Transverse colon (tissue), 4 donors: ENCODE results near the gene DIPK1A. TPM values are rescaled to one million over a fixed set of nuclear protein-coding genes. Genes with fewer than 3 reads are reported as not detected.

ENCODE experiments used
- DNase-seq: peaks from one replicate; pipeline ENCODE4 v3.0.0-alpha.2; 2019
- H3K27ac ChIP-seq, 4 donors: fragments of 200-600 bp; sonication (generic); 2 replicates each; pipeline ENCODE4 v1.5.1; 2016 to 2018; ENCODE audit warnings: inconsistent platforms in 4 of 4
- H3K27me3 ChIP-seq: fragments of 200-600 bp; sonication (generic); 2 replicates; pipeline ENCODE4 v1.5.1; 2017; ENCODE audit warnings: inconsistent platforms
- H3K36me3 ChIP-seq, 4 donors: fragments of 200-600 bp; sonication (generic); 2 replicates each; pipeline ENCODE4 v1.5.1; 2017 to 2019; ENCODE audit warnings: inconsistent platforms in 4 of 4
- H3K4me1 ChIP-seq, 4 donors: fragments of 200-600 bp; sonication (generic); 2 replicates each; pipeline ENCODE4 v1.5.1; 2017 to 2020; ENCODE audit warnings: inconsistent platforms in 4 of 4
- H3K4me3 ChIP-seq, 4 donors: fragments of 200-600 bp; sonication (generic); 1 replicate in 1 of 4; 2 replicates in 3 of 4; pipeline versions ENCODE4 v1.5.1 to v1.6.1; 2017 to 2019; ENCODE audit warnings: inconsistent platforms in 4 of 4
- H3K9me3 ChIP-seq, 2 donors: fragments of 200-600 bp; sonication (generic); 2 replicates each; pipeline ENCODE4 v1.5.1; 2017 to 2019; ENCODE audit warnings: inconsistent platforms in 2 of 2
- EP300 ChIP-seq: sonication (generic); formaldehyde crosslinking; IDR thresholded peaks from one replicate; pipeline ENCODE4 v1.6.1; 2017; ENCODE audit warnings: antibody characterized with exemption, low read depth
- POLR2A ChIP-seq: fragments of 450-650 bp; IDR thresholded peaks from one replicate; pipeline ENCODE4 v1.6.1; 2016; ENCODE audit warnings: antibody characterized with exemption, mild to moderate bottlenecking, moderate library complexity
- POLR2AphosphoS5 ChIP-seq, 3 donors: sonication (generic); formaldehyde crosslinking; IDR thresholded peaks; one replicate each; pipeline ENCODE4 v1.6.1; 2016; ENCODE audit warnings: antibody characterized with exemption in 3 of 3
- WGBS, 2 donors: methylation state at CpG; one replicate each; pipeline ENCODE4 v1.1.5; 2018; ENCODE audit warnings: low coverage in 1 of 2; 5-methylcytosine and 5-hydroxymethylcytosine counted together
- in situ Hi-C, 4 donors: fragments of 200-750 bp; cut with MboI; loops; one replicate each; pipeline versions ENCODE4 v1.15.0 to v1.15.1; 2017; ENCODE audit warnings: low sequenced_read_pairs in 3 of 4, low pct_ligation_motif_present in 1 of 4, low pct_unique_long_range_greater_than_20kb in 1 of 4
- intact Hi-C: fragments of 100-400 bp; cut with DNase I; formaldehyde crosslinking; loops from one replicate; pipeline ENCODE4 v1.15.1; 2023; ENCODE audit warnings: low total_unique reads
- total RNA-seq, 4 donors: library from RNA; depleted of rRNA; stranded (reverse); fragments of >200 nt; gene quantifications; one replicate each; pipeline ENCODE4 v1.1.0, GENCODE V29; 2016
- TF ChIP-seq, protein P1 (sequence below), 5 experiments: fragments of 200-600 bp in 3 of 5; fragments of 450-650 bp in 2 of 5; sonication (generic) in 3 of 5; IDR thresholded peaks; 1 replicate in 2 of 5; 2 replicates in 3 of 5; pipeline ENCODE4 v1.5.1; 2016 to 2017; ENCODE audit warnings: antibody characterized with exemption in 5 of 5, inconsistent platforms in 3 of 5, mild to moderate bottlenecking in 2 of 5, moderate library complexity in 1 of 5

The DIPK1A gene
- total RNA-seq, 4 donors from 2014 or later, result 6.0 to 17.9 (median 11.2) TPM

- 90% methylated on average over 3 to 4 of the region's 4 CpGs for WGBS, 2 donors
- Histone ChIP-seq H3K36me3 (no peaks in the 10 kb centered on the region), H3K27me3 (no peaks in the 10 kb centered on the region), H3K4me1 (peaks cover 8 to 41% (median 23%) of the 10 kb centered on the region in 4 donors), H3K27ac (peak overlapping the region; percentile 16 to 63 (median 55)), H3K9me3 (no peaks in the 10 kb centered on the region), H3K4me3 (no peak overlapping the region)
- TF ChIP-seq POLR2AphosphoS5 (IDR thresholded peaks at IDR 0.05) (no peak), EP300 (no peak)
- TF ChIP-seq, protein P1, sequence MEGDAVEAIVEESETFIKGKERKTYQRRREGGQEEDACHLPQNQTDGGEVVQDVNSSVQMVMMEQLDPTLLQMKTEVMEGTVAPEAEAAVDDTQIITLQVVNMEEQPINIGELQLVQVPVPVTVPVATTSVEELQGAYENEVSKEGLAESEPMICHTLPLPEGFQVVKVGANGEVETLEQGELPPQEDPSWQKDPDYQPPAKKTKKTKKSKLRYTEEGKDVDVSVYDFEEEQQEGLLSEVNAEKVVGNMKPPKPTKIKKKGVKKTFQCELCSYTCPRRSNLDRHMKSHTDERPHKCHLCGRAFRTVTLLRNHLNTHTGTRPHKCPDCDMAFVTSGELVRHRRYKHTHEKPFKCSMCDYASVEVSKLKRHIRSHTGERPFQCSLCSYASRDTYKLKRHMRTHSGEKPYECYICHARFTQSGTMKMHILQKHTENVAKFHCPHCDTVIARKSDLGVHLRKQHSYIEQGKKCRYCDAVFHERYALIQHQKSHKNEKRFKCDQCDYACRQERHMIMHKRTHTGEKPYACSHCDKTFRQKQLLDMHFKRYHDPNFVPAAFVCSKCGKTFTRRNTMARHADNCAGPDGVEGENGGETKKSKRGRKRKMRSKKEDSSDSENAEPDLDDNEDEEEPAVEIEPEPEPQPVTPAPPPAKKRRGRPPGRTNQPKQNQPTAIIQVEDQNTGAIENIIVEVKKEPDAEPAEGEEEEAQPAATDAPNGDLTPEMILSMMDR (IDR thresholded peaks at IDR 0.05), result no peak
- intact Hi-C loops, result no loop called here
- no peak for DNase-seq
- in situ Hi-C loops, result no loop called here
These were observed 17.8 kb downstream of the DIPK1A start for GRCh38 chr1:92943502-92943847.

- Histone ChIP-seq H3K27ac (no peak overlapping the region), H3K4me1 (peaks cover 12 to 56% (median 21%) of the 10 kb centered on the region in 4 donors), H3K27me3 (no peaks in the 10 kb centered on the region), H3K4me3 (no peak overlapping the region), H3K36me3 (no peaks in the 10 kb centered on the region), H3K9me3 (no peaks in the 10 kb centered on the region)
- in situ Hi-C loops (no loop called here), intact Hi-C loops (no loop called here)
- no peak for DNase-seq
- WGBS, 2 donors, result 74 to 76% methylated on average over 3 of the region's 3 CpGs
- TF ChIP-seq POLR2AphosphoS5 (IDR thresholded peaks at IDR 0.05) (no peak), EP300 (no peak), POLR2A (no peak)
- TF ChIP-seq, protein P1 (IDR thresholded peaks at IDR 0.05), result no peak
These were observed 20.7 kb downstream of the DIPK1A start for GRCh38 chr1:92940541-92940940.

- WGBS, 2 donors, result 85 to 90% methylated on average over 3 of the region's 3 CpGs
- Histone ChIP-seq H3K27ac (no peak overlapping the region), H3K27me3 (no peaks in the 10 kb centered on the region), H3K4me1 (peaks cover 4 to 50% (median 10%) of the 10 kb centered on the region in 4 donors), H3K9me3 (no peaks in the 10 kb centered on the region), H3K4me3 (no peak overlapping the region), H3K36me3 (no peaks in the 10 kb centered on the region)
- no peak for DNase-seq
- intact Hi-C loops (no loop called here), in situ Hi-C loops (no loop called here)
- no peak for TF ChIP-seq EP300
- no peak for TF ChIP-seq POLR2A
- TF ChIP-seq, protein P1 (IDR thresholded peaks at IDR 0.05), result no peak
- TF ChIP-seq POLR2AphosphoS5 (IDR thresholded peaks at IDR 0.05), result no peak
These were observed 23.5 kb downstream of the DIPK1A start for GRCh38 chr1:92937731-92938130.

DNA sequence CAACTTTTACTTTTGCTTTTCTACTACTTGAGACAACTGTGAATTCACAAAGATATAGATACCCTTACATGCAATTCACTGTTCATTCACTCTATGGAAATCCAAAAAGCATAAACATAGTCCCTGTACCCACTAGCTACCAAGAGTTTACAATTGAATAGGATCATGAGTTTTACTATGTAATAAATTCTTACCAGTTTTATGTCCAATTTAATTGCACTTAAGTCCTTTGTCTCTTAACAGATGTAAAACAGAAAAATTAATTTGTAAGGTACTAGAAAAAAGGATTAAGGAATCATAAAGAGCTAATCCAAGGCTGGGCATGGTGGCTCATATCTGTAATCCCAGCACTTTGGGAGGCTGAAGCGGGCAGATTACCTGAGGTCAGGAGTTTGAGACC lies 24.4 kb downstream of the DIPK1A start:
- 90 to 100% methylated on average over 1 of the region's 1 CpG for WGBS, 2 donors
- no peak for DNase-seq
- TF ChIP-seq POLR2A (no peak), EP300 (no peak), POLR2AphosphoS5 (IDR thresholded peaks at IDR 0.05) (no peak)
- TF ChIP-seq, protein P1 (IDR thresholded peaks at IDR 0.05), result no peak
- Histone ChIP-seq H3K27me3 (no peaks in the 10 kb centered on the region), H3K36me3 (no peaks in the 10 kb centered on the region), H3K9me3 (no peaks in the 10 kb centered on the region), H3K4me3 (no peak overlapping the region), H3K4me1 (peaks cover 0 to 41% (median 9%) of the 10 kb centered on the region in 4 donors), H3K27ac (peak overlapping the region in 1 of 4 donors; percentile 6)
- intact Hi-C loops, result no loop called here
- in situ Hi-C loops, result no loop called here
